ENCODE results near the gene IL17RC. TPM values are rescaled to one million over a fixed set of nuclear protein-coding genes. Genes with fewer than 3 reads are reported as not detected.

IL17RC gene
- total and polyA plus RNA-seq, 2 experiments from 2014 or later = 8.4 to 12.6 TPM

- H3K4me1 ChIP-seq (ENCODE audit: insufficient read depth) = no peaks in the 10 kb centered on the region
- no peak overlapping the region for H3K27ac ChIP-seq (ENCODE audit: low read depth)
- H3K79me2 ChIP-seq (replicated peaks; ENCODE audit: insufficient read depth) = no peaks in the 10 kb centered on the region
- H3K4me1 Mint-ChIP-seq = no peaks in the 10 kb centered on the region
- TF ChIP-seq ZNF114 (CRISPR knock-in tag; IDR thresholded peaks at IDR 0.05) (no peak), JUNB (IDR thresholded peaks at IDR 0.05; ENCODE audit: unreplicated experiment) (no peak), EZH2phosphoT487 (IDR thresholded peaks at IDR 0.05; ENCODE audit: unreplicated experiment) (no peak), ETS1 (IDR thresholded peaks at IDR 0.05) (no peak), CTCF (conservative IDR thresholded peaks at IDR 0.05; ENCODE audit: low read depth in 2 of 2) (no peak), EZH2 (IDR thresholded peaks at IDR 0.05; ENCODE audit: low read depth, unreplicated experiment) (no peak), POLR2AphosphoS5 (IDR thresholded peaks at IDR 0.05; ENCODE audit: low read depth) (no peak), ZNF462 (CRISPR knock-in tag; IDR thresholded peaks at IDR 0.05) (no peak), REST (IDR thresholded peaks at IDR 0.05; ENCODE audit: unreplicated experiment) (no peak), STAT1 (IDR thresholded peaks at IDR 0.05; ENCODE audit: unreplicated experiment) (no peak), ZNF331 (CRISPR knock-in tag; IDR thresholded peaks at IDR 0.05; ENCODE audit: low read depth) (no peak), NANOG (IDR thresholded peaks at IDR 0.05; ENCODE audit: borderline replicate concordance) (no peak), CREB1 (CRISPR knock-in tag; IDR thresholded peaks at IDR 0.05; ENCODE audit: low read depth) (no peak)
- H3K9me2 ChIP-seq (ENCODE audit: insufficient read depth) = no peaks in the 10 kb centered on the region
- no peaks in the 10 kb centered on the region for H3F3A ChIP-seq (replicated peaks; ENCODE audit: low read depth)
- H3K9me3 Mint-ChIP-seq = no peaks in the 10 kb centered on the region; the same call in 2 of the 3 replicates
- no peaks in the 10 kb centered on the region for H4K20me1 ChIP-seq (replicated peaks; ENCODE audit: insufficient read depth)
- H2AFZ ChIP-seq = peak overlapping the region; percentile 38
- H3K27ac Mint-ChIP-seq = no peak overlapping the region
- H3K4me3 Mint-ChIP-seq = no peak overlapping the region
- peaks cover 8% of the 10 kb centered on the region for H3K27me3 Mint-ChIP-seq (ENCODE audit: insufficient read depth, low read depth, poor library complexity)
- no peak overlapping the region for H3K4me3 ChIP-seq
- H3K4me2 ChIP-seq = no peak overlapping the region
- no peaks in the 10 kb centered on the region for H3K27me3 ChIP-seq (ENCODE audit: insufficient read depth)
- DNase-seq (ENCODE audit: low spot score) (no peak), ATAC-seq (no peak)
- no peaks in the 10 kb centered on the region for H3K36me3 ChIP-seq (ENCODE audit: insufficient read depth)
- no peaks in the 10 kb centered on the region for H3K36me3 Mint-ChIP-seq (ENCODE audit: low read depth)
These were observed 45.9 kb upstream of the IL17RC start for GRCh38 chr3:9870978-9871377.
